ENCODE data around the gene OBP2A.

- TF ChIP-seq CTCF (IDR thresholded peaks at IDR 0.05; ENCODE audit: low read length) (no peak), EZH2 (IDR thresholded peaks at IDR 0.05; ENCODE audit: borderline replicate concordance, low read length) (no peak)
These were observed 21.4 kb downstream of the OBP2A start for GRCh38 chr9:135567311-135567710.

Measured in OCI-LY1 (cell line).